GM23338 (cell line): ENCODE data around the gene TVP23A. TPM values are rescaled to one million over a fixed set of nuclear protein-coding genes. Genes with fewer than 3 reads are reported as not detected.

Source experiments
- ATAC-seq: fragments of 200-7000 bp; cut with Tn5 transposase; 3 replicates; pipeline ENCODE4 v1.9.1; 2020
- DNase-seq: peaks from one replicate; pipeline ENCODE4 v3.0.0-alpha.2; 2015; ENCODE audit warnings: low spot score
- H2AFZ ChIP-seq: fragments of 200-600 bp; sonication (generic); 2 replicates; pipeline ENCODE4 v1.8.0; 2016; ENCODE audit warnings: antibody characterized with exemption, mild to moderate bottlenecking, moderate library complexity
- H3F3A ChIP-seq: fragments of 200-600 bp; sonication (generic); replicated peaks from 2 replicates; pipeline ENCODE4 v1.8.0; 2017; ENCODE audit warnings: antibody characterized with exemption, mixed run types, low read depth
- H3K27ac ChIP-seq: fragments of 200-600 bp; sonication (generic); 2 replicates; pipeline ENCODE4 v1.6.1; 2016; ENCODE audit warnings: low read depth
- H3K27me3 ChIP-seq: fragments of 200-600 bp; sonication (generic); 2 replicates; pipeline ENCODE4 v1.8.0; 2016; ENCODE audit warnings: mild to moderate bottlenecking, mixed run types, moderate library complexity; ENCODE audit not compliant: insufficient read depth
- H3K36me3 ChIP-seq: fragments of 200-600 bp; sonication (generic); 2 replicates; pipeline ENCODE4 v1.8.0; 2016; ENCODE audit warnings: mild to moderate bottlenecking; ENCODE audit not compliant: insufficient read depth
- H3K4me1 ChIP-seq: fragments of 200-600 bp; sonication (generic); 2 replicates; pipeline ENCODE4 v1.8.0; 2016; ENCODE audit warnings: mild to moderate bottlenecking, moderate library complexity; ENCODE audit not compliant: insufficient read depth
- H3K4me2 ChIP-seq: fragments of 200-600 bp; sonication (generic); 2 replicates; pipeline ENCODE4 v1.7.1; 2017; ENCODE audit warnings: mixed run types
- H3K4me3 ChIP-seq: fragments of 200-600 bp; sonication (generic); 2 replicates; pipeline ENCODE4 v1.6.1; 2016; ENCODE audit warnings: mixed run types
- H3K79me2 ChIP-seq: fragments of 200-600 bp; sonication (generic); replicated peaks from 2 replicates; pipeline ENCODE4 v1.8.0; 2017; ENCODE audit warnings: mild to moderate bottlenecking; ENCODE audit not compliant: insufficient read depth
- H3K9me2 ChIP-seq: fragments of 200-600 bp; sonication (generic); 2 replicates; pipeline ENCODE4 v1.8.0; 2017; ENCODE audit not compliant: insufficient read depth
- H4K20me1 ChIP-seq: fragments of 200-600 bp; sonication (generic); replicated peaks from 2 replicates; pipeline ENCODE4 v1.8.0; 2017; ENCODE audit warnings: mild to moderate bottlenecking; ENCODE audit not compliant: insufficient read depth
- H3K27ac Mint-ChIP-seq: 2 replicates; pipeline ENCODE4 v1.8.0; 2020; ENCODE audit warnings: inconsistent platforms, mild to moderate bottlenecking, moderate library complexity, mixed read lengths
- H3K27me3 Mint-ChIP-seq: 3 replicates; pipeline ENCODE4 v1.8.0; 2022; ENCODE audit warnings: low read depth, mild to moderate bottlenecking, moderate library complexity, mixed read lengths, inconsistent platforms; ENCODE audit not compliant: insufficient read depth, poor library complexity
- H3K36me3 Mint-ChIP-seq: 3 replicates; pipeline ENCODE4 v1.8.0; 2021; ENCODE audit warnings: low read depth, mild to moderate bottlenecking, inconsistent platforms, moderate library complexity, mixed read lengths
- H3K4me1 Mint-ChIP-seq: 3 replicates; pipeline ENCODE4 v1.8.0; 2020; ENCODE audit warnings: mild to moderate bottlenecking, inconsistent platforms, mixed read lengths
- H3K4me3 Mint-ChIP-seq: 3 replicates; pipeline ENCODE4 v1.8.0; 2021; ENCODE audit warnings: moderate library complexity, mild to moderate bottlenecking, inconsistent platforms, mixed read lengths
- H3K9me3 Mint-ChIP-seq: 3 replicates; pipeline ENCODE4 v1.8.0; 2020; ENCODE audit warnings: moderate library complexity, mild to moderate bottlenecking, inconsistent platforms, mixed read lengths
- CTCF ChIP-seq, 2 experiments: fragments of 200-600 bp in 1 of 2; sonication (generic) in 1 of 2; conservative IDR thresholded peaks; 2 replicates each; pipeline versions ENCODE4 v1.5.1 to v1.6.1; 2016 to 2017; ENCODE audit warnings: antibody characterized with exemption in 2 of 2, low read depth in 2 of 2, mild to moderate bottlenecking in 2 of 2, moderate library complexity in 1 of 2
- EZH2 ChIP-seq: fragments of 200-600 bp; sonication (generic); IDR thresholded peaks from one replicate; pipeline ENCODE4 v1.8.0; 2017; ENCODE audit warnings: antibody characterized with exemption, mild to moderate bottlenecking, low read depth; ENCODE audit not compliant: unreplicated experiment
- EZH2phosphoT487 ChIP-seq: fragments of 200-600 bp; sonication (generic); IDR thresholded peaks from one replicate; pipeline ENCODE4 v1.8.1; 2018; ENCODE audit warnings: antibody characterized with exemption; ENCODE audit not compliant: unreplicated experiment
- JUNB ChIP-seq: IDR thresholded peaks from one replicate; pipeline ENCODE4 v1.6.1; 2016; ENCODE audit warnings: antibody characterized with exemption; ENCODE audit not compliant: unreplicated experiment
- NANOG ChIP-seq: IDR thresholded peaks from 2 replicates; pipeline ENCODE4 v1.6.1; 2016; ENCODE audit warnings: antibody characterized with exemption, borderline replicate concordance
- POLR2AphosphoS5 ChIP-seq: IDR thresholded peaks from 2 replicates; pipeline ENCODE4 v1.6.1; 2016; ENCODE audit warnings: antibody characterized with exemption, low read depth
- REST ChIP-seq: IDR thresholded peaks from one replicate; pipeline ENCODE4 v1.6.1; 2018; ENCODE audit warnings: antibody characterized with exemption; ENCODE audit not compliant: unreplicated experiment
- STAT1 ChIP-seq: IDR thresholded peaks from one replicate; pipeline ENCODE4 v1.6.1; 2016; ENCODE audit warnings: antibody characterized with exemption; ENCODE audit not compliant: unreplicated experiment
- ZNF114 ChIP-seq: fragments of 250-450 bp; sonication (Bioruptor Pico); IDR thresholded peaks from 2 replicates; pipeline ENCODE4 v1.5.0; 2020; ENCODE audit warnings: mild to moderate bottlenecking, moderate library complexity
- ZNF331 ChIP-seq: fragments of 250-450 bp; sonication (Bioruptor Pico); IDR thresholded peaks from 2 replicates; pipeline ENCODE4 v1.5.0; 2020; ENCODE audit warnings: low read depth, mild to moderate bottlenecking, moderate library complexity
- ZNF462 ChIP-seq: fragments of 250-450 bp; sonication (Bioruptor Pico); IDR thresholded peaks from 2 replicates; pipeline ENCODE4 v1.5.0; 2020; ENCODE audit warnings: mild to moderate bottlenecking, moderate library complexity
- polyA plus RNA-seq: library from polyadenylated mRNA; unstranded; fragments of >200 nt; fragmentation: Nextera tagmentation; extraction: Ambion mirVana; gene quantifications from 2 replicates; pipeline ENCODE4 v1.2.1, GENCODE V29; 2016
- total RNA-seq: library from RNA; depleted of rRNA; stranded (reverse); fragments of >200 nt; shearing (Covaris generic); gene quantifications from 2 replicates; pipeline ENCODE4 v1.2.3, GENCODE V29; 2014

The TVP23A gene
- total and polyA plus RNA-seq, 2 experiments from 2014 or later = 2.8 to 4.5 TPM

GRCh38 chr16:10836174-10836853, 17.7 kb upstream of the TVP23A start:
- no peak for TF ChIP-seq JUNB
- TF ChIP-seq REST = no peak
- no peak for TF ChIP-seq STAT1
- no peak for TF ChIP-seq NANOG
- no peak for TF ChIP-seq ZNF114 (CRISPR knock-in tag)
- no peak for TF ChIP-seq ZNF462
- no peak for TF ChIP-seq EZH2
- no peak for TF ChIP-seq CTCF (conservative IDR thresholded peaks at IDR 0.05; ENCODE audit: low read depth in 2 of 2)
- TF ChIP-seq ZNF331 (CRISPR knock-in tag) = no peak
- TF ChIP-seq EZH2phosphoT487 = no peak
- no peak for TF ChIP-seq POLR2AphosphoS5
- DNase-seq (no peak), ATAC-seq (no peak)
- Histone ChIP-seq H3K4me3 (no peak overlapping the region), H4K20me1 (no peaks in the 10 kb centered on the region), H3F3A (no peaks in the 10 kb centered on the region), H3K36me3 (no peaks in the 10 kb centered on the region), H3K9me2 (no peaks in the 10 kb centered on the region), H3K79me2 (no peaks in the 10 kb centered on the region), H3K27me3 (no peaks in the 10 kb centered on the region), H3K4me1 (0 out of 2 replicates have a peak, but pooled peaks cover 4% of the 10 kb centered on the region), H2AFZ (no peak overlapping the region; the same call in 1 of the 2 replicates), H3K27ac (no peak overlapping the region), H3K4me2 (no peak overlapping the region)
- Mint-ChIP-seq H3K4me3 (no peak overlapping the region), H3K4me1 (peaks cover 6% of the 10 kb centered on the region; the same call in 2 of the 3 replicates), H3K9me3 (no peaks in the 10 kb centered on the region; the same call in 2 of the 3 replicates), H3K36me3 (no peaks in the 10 kb centered on the region), H3K27ac (no peak overlapping the region), H3K27me3 (peaks cover 5% of the 10 kb centered on the region)
